Heart left ventricle (tissue), 13 donors: Measurements from ENCODE around the gene TSNAXIP1.

Experiments
- POLR2A ChIP-seq, 2 donors: fragments of 450-650 bp; IDR thresholded peaks; one replicate each; pipeline ENCODE4 v1.6.1; 2017; ENCODE audit warnings: antibody characterized with exemption in 2 of 2, mild to moderate bottlenecking in 2 of 2, moderate library complexity in 2 of 2
- TF ChIP-seq, protein P1 (sequence below), 12 donors: fragments of 200-600 bp; sonication (generic) in 4 of 12; IDR thresholded peaks; one replicate each; pipeline versions ENCODE4 v1.5.0 to v1.8.0; 2018 to 2022; ENCODE audit warnings: antibody characterized with exemption in 12 of 12, mild to moderate bottlenecking in 5 of 12
- donor health status: ischemic (EF 13 %, LVEDD 7.1; RV severe dilation, severe dysfunction).
- donor health status: DM: no; HTN: yes; CAD: no.
- donor health status: DM: no; HTN: no; CAD: no.
- donor health status: ischemic (EF 25% LVEDD 6.9; RV normal size, moderate dysfunction).
- donor health status: ischemic (EF 25% LVEDD 5.7; RV mildly dilated, moderate dysfunction).
- donor health status: ischemic (EF 35%, LVEDD 5.7; RV mildly dilated, moderate dysfunction).
- donor health status: nonischemic (EF 11% LVEDD 7.7; RV severe dilation, severe dysfunction).
- donor health status: DM: yes; HTN: yes; CAD: no.
- donor health status: PGD.
- donor health status: ischemic (EF 29% LVEDD 5.4; RV normal size, mild dysfunction).
- donor health status: nonischemic (EF 23%, LVEDD 6.1; RV moderate dilation, normal function).

DNA sequence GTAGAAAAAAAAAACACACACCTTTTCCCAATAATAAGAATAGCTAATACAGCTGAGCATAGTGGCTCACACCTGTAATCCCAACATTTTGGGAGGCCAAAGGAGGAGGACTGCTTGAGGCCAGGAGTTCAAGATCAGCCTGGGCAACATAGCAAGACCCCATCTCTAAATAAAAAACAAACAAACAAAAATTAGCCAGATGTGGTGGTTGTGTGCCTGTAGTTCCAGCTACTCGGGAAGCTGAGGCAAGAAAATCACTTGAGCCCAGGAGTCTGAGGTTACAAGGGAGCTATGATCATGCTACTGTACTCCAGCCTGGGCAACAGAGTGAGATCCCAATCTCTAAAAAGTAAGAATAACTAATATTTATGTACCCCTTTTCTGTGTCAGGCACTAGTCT, 44.8 kb upstream of the TSNAXIP1 start:
- TF ChIP-seq, protein P1, sequence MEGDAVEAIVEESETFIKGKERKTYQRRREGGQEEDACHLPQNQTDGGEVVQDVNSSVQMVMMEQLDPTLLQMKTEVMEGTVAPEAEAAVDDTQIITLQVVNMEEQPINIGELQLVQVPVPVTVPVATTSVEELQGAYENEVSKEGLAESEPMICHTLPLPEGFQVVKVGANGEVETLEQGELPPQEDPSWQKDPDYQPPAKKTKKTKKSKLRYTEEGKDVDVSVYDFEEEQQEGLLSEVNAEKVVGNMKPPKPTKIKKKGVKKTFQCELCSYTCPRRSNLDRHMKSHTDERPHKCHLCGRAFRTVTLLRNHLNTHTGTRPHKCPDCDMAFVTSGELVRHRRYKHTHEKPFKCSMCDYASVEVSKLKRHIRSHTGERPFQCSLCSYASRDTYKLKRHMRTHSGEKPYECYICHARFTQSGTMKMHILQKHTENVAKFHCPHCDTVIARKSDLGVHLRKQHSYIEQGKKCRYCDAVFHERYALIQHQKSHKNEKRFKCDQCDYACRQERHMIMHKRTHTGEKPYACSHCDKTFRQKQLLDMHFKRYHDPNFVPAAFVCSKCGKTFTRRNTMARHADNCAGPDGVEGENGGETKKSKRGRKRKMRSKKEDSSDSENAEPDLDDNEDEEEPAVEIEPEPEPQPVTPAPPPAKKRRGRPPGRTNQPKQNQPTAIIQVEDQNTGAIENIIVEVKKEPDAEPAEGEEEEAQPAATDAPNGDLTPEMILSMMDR (IDR thresholded peaks at IDR 0.05), result no peak
- TF ChIP-seq POLR2A (IDR thresholded peaks at IDR 0.05), result no peak
